ENCODE results near the gene GNL3. TPM values are rescaled to one million over a fixed set of nuclear protein-coding genes. Genes with fewer than 3 reads are reported as not detected.

The GNL3 gene
- 26.8 TPM for total RNA-seq
- long read RNA-seq, transcript GNL3-202 (15 exons, 2,040 nt) = major isoform, 35 of 54 reads
- long read RNA-seq, partial matches to known transcripts = 1 of 54 reads
- long read RNA-seq, other reads (novel, unspliced or antisense) = 17 of 54 reads

DNA sequence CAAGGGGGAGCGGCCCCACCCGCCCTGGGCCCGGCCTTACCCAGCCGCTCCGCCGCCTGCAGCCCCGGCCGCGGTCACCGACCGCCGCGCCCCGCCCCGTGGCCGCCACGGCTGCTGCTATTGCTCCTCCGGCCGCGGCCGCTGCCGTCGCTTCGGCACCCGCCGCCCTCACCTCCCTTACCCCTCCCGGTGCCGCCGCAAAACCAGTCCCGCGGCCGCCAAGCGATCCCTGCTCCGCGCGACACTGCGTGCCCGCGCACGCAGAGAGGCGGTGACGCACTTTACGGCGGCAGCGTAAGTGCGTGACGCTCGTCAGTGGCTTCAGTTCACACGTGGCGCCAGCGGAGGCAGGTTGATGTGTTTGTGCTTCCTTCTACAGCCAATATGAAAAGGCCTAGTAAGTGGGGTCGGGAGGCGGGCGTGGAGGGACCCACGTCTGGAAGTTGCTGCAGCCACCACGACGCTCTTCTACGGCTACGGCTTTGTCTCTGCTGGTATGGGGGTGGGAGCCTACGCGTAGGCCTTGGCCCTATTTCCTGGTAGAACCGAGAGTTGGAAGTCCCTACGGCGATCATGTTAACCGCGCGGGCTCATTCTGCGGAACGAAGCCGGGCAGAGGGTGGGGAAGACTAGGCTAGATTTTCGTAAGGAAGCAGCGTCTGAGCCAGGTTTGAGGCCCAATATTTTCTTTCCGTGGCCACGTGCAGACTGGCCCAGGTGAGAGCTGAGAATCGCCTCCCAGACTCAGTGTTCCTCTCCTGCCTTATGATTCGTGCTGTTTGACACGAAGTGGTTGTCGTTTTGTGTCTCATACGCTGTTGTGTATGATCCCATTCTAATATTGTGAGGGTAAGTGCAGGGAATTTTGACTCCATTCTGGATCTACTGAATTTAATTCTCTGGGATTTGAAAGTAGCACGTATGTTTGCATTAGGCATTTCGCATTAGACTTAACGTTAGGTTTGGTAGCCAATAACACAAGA is at the start of gene GNL3, which contains the start of gene PBRM1:
Gene GNL3 (plus strand): TSS at position 324 of the 983 bp plus-strand sequence. CDS start 61 bp downstream, at position 385.
Gene PBRM1 (minus strand): TSS at position 205 of the 983 bp plus-strand sequence.
- peak within 1 kb of the TSS; percentile 90 for H3K4me3 ChIP-seq
- peaks cover 66% of the 10 kb centered on the region for H3K4me1 ChIP-seq
- DNase-seq = peak; percentile 92
- peak within 1 kb of the TSS; percentile 99 for H3K27ac ChIP-seq (replicated peaks)
- no peaks in the 10 kb centered on the region for H3K27me3 ChIP-seq (ENCODE audit: low read depth)
- intact Hi-C loops (cut with micrococcal nuclease) = no loop called here
- no peak for TF ChIP-seq CTCF (IDR thresholded peaks at IDR 0.05; ENCODE audit: borderline replicate concordance)
- peaks cover 42% of the 10 kb centered on the region for H3K36me3 ChIP-seq
- no peaks in the 10 kb centered on the region for H3K9me3 ChIP-seq (replicated peaks)

- no peak overlapping the region for H3K27ac ChIP-seq (replicated peaks)
- H3K4me3 ChIP-seq = no peak overlapping the region
- H3K27me3 ChIP-seq (ENCODE audit: low read depth) = no peaks in the 10 kb centered on the region
- no peaks in the 10 kb centered on the region for H3K4me1 ChIP-seq
- no peaks in the 10 kb centered on the region for H3K9me3 ChIP-seq (replicated peaks)
- intact Hi-C loops (cut with micrococcal nuclease) = no loop called here
- no peak for TF ChIP-seq CTCF (IDR thresholded peaks at IDR 0.05; ENCODE audit: borderline replicate concordance)
- no peak for DNase-seq
- peaks cover 93% of the 10 kb centered on the region for H3K36me3 ChIP-seq
Observed at GRCh38 chr3:52636673-52637072, 49.2 kb upstream of the GNL3 start.

DNA sequence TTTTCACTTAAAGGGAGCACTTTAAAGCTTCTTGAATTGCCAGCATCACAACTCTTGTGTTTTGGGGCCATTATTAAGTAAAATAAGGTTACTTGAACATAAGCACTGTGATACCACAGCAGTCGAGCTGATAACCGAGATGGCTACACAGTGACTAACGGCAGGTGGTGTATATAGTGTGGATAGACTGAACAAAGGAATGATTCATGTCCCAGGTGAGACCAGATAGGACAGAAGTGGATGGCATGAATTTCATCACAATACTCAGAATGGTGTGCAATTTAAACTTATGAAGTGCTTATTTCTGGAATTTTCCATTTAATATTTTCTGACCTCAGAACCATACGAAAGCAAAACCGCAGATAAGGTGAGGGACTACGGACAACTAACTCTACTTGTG is 40.3 kb upstream of the GNL3 start:
- no peak for TF ChIP-seq CTCF (IDR thresholded peaks at IDR 0.05; ENCODE audit: borderline replicate concordance)
- DNase-seq = no peak
- peaks cover 11% of the 10 kb centered on the region for H3K4me1 ChIP-seq
- H3K36me3 ChIP-seq = peaks cover 95% of the 10 kb centered on the region
- no peak overlapping the region for H3K27ac ChIP-seq (replicated peaks)
- no peak overlapping the region for H3K4me3 ChIP-seq
- no peaks in the 10 kb centered on the region for H3K9me3 ChIP-seq (replicated peaks)
- intact Hi-C loops (cut with micrococcal nuclease) = no loop called here
- no peaks in the 10 kb centered on the region for H3K27me3 ChIP-seq (ENCODE audit: low read depth)

- no peak for TF ChIP-seq CTCF (IDR thresholded peaks at IDR 0.05; ENCODE audit: borderline replicate concordance)
- Histone ChIP-seq H3K27ac (replicated peaks) (no peak overlapping the region), H3K27me3 (ENCODE audit: low read depth) (no peaks in the 10 kb centered on the region), H3K9me3 (replicated peaks) (no peaks in the 10 kb centered on the region), H3K36me3 (peaks cover 93% of the 10 kb centered on the region), H3K4me1 (no peaks in the 10 kb centered on the region), H3K4me3 (no peak overlapping the region)
- intact Hi-C loops (cut with micrococcal nuclease) = no loop called here
- DNase-seq = no peak
Observed at GRCh38 chr3:52649461-52650210, 36.2 kb upstream of the GNL3 start.

- no peaks in the 10 kb centered on the region for H3K27me3 ChIP-seq (ENCODE audit: low read depth)
- H3K27ac ChIP-seq (replicated peaks) = no peak overlapping the region
- no peak for DNase-seq
- no peaks in the 10 kb centered on the region for H3K4me1 ChIP-seq
- no peak for TF ChIP-seq CTCF (IDR thresholded peaks at IDR 0.05; ENCODE audit: borderline replicate concordance)
- no peaks in the 10 kb centered on the region for H3K9me3 ChIP-seq (replicated peaks)
- no peak overlapping the region for H3K4me3 ChIP-seq
- intact Hi-C loops (cut with micrococcal nuclease) = no loop called here
- H3K36me3 ChIP-seq = peaks cover 93% of the 10 kb centered on the region
Observed at GRCh38 chr3:52650439-52650838, 35.4 kb upstream of the GNL3 start.

Data from left ventricle myocardium inferior (tissue), 1 donor.